AG04449 (cell line): ENCODE results near the gene TSHB.

Source experiments
- CTCF ChIA-PET: fragments of 350-600 bp; formaldehyde crosslinking; extraction: SDS; loops from one replicate; lab custom pipeline; 2021; ENCODE audit warnings: antibody characterized with exemption; lab: Yijun Ruan, JAX
- POLR2A ChIA-PET: fragments of 400-600, 350-600 bp; formaldehyde crosslinking; extraction: SDS; loops from one replicate; lab custom pipeline; 2020; ENCODE audit warnings: antibody characterized with exemption, inconsistent platforms; lab: Yijun Ruan, JAX
- DNase-seq: peaks from one replicate; pipeline ENCODE4 v3.0.0-alpha.2; 2010; ENCODE audit warnings: low read depth, low spot score
- H3K4me3 ChIP-seq: 2 replicates; pipeline ENCODE4 v1.5.1; 2011; ENCODE audit warnings: low read depth, mild to moderate bottlenecking, control low read depth, low read length
- CTCF ChIP-seq: IDR thresholded peaks from one replicate; pipeline ENCODE4 v1.5.1; 2011; ENCODE audit warnings: mild to moderate bottlenecking, moderate library complexity, low read length, control low read depth, inconsistent platforms; ENCODE audit not compliant: insufficient read depth; ENCODE audit errors: missing control alignments

Gene TSHB

GRCh38 chr1:115035652-115036051 is 6.0 kb downstream of the TSHB start:
- DNase-seq, result no peak
- ChIA-PET POLR2A (no interaction called here), CTCF (interaction anchor here (12.0 kb wide), 1 partner anchor 17 kb away, joined by 104 read pairs; no protein-coding TSS in a partner anchor)
- TF ChIP-seq CTCF, result no peak
- no peak overlapping the region for H3K4me3 ChIP-seq

DNA sequence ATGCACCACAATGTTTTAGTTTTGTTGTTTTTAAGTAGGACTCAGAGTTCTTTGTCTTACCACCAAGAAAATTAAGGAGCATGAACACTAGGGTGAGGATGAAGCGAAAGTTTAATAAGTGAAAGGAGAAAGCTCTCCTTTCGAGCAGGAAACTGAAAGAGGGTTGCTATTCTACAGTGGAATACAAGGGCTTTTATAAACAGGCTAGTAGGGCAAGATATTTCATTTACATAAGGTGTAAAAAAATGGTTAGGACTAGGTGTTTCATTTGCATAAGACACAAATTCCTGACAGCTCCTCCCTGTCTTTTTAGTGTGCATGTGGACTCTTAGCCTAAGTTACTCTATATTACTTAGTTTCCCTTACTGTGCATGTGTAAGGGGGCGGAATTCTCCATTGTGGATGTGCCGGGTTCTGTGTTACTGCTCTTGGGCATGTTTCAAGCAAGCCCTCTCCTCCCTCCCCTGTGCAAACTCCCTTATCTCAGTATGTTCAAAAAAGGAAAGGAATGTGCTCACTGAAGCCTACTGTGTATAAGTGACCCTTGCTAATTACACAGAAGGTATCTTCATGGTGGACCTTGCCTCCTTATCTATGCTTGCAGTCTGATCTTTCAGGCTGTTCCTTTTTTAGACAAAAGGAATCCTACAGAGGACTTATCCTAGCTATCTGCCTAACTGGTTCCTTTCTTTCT is 7.3 kb downstream of the TSHB start:
- H3K4me3 ChIP-seq, result no peak overlapping the region
- DNase-seq, result no peak
- CTCF ChIA-PET, result interaction anchor here (12.0 kb wide), 1 partner anchor 16 kb away, joined by 104 read pairs; no protein-coding TSS in a partner anchor
- POLR2A ChIA-PET, result no interaction called here
- no peak for TF ChIP-seq CTCF

- no peak overlapping the region for H3K4me3 ChIP-seq
- TF ChIP-seq CTCF, result no peak
- no peak for DNase-seq
- CTCF ChIA-PET, result interaction anchor here (1.3 to 12.0 kb wide), 2 partner anchors 12 to 94 kb away, joined by 3 to 104 read pairs; no protein-coding TSS in a partner anchor
- POLR2A ChIA-PET, result no interaction called here
Observed at GRCh38 chr1:115040501-115040900, 10.9 kb downstream of the TSHB start.

GRCh38 chr1:115041654-115042053 is 12.0 kb downstream of the TSHB start:
- ChIA-PET POLR2A (no interaction called here), CTCF (interaction anchor here (1.0 to 12.0 kb wide), 5 partner anchors 9 to 62 kb away, joined by 3 to 104 read pairs (median 3); partner anchors contain the start of gene TSHB)

DNA sequence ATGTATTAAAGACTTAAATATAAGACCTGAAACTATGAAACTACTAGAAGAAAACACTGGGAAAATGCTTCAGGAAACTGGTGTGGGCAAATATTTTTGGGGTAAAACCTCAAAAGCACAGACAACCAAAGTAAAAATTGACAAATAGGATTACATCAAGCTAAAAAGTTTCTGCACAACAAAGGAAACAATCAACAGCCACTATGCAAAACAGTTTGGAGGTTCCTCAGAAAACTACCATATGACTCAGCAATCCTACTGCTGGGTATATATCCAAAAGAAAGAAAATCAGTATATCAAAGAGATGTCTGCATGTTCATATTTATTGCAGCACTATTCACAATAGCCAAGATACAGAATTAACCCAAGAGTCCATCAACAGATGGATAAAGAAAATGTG is 17.1 kb downstream of the TSHB start:
- ChIA-PET POLR2A (no interaction called here), CTCF (no interaction called here)
- TF ChIP-seq CTCF, result no peak
- no peak overlapping the region for H3K4me3 ChIP-seq
- no peak for DNase-seq

More at GRCh38 chr1:115041654-115042053, 12.0 kb downstream of the TSHB start:
- TF ChIP-seq CTCF, result no peak
- DNase-seq, result no peak
- no peak overlapping the region for H3K4me3 ChIP-seq

DNA sequence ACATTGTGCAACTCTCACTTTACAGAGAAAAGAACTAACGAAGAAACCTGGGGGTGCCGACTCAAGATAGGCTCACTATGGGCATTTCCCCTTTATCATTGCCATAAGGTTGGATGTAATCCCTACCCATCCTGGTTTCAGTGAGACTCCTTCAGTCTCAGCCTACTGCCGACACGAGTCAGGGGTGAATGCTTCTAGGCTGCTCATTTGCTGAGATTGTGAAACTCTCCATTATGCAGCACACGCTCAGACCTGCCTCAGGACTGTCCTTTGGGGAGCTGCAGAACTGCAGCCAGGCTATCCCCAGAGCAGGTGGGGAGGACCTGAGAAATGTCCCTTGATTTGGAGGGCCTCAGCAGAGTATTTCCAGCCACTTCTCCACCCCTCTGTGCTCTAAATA is 22.2 kb downstream of the TSHB start:
- POLR2A ChIA-PET, result no interaction called here
- no peak overlapping the region for H3K4me3 ChIP-seq
- no peak for DNase-seq
- TF ChIP-seq CTCF, result no peak
- CTCF ChIA-PET, result interaction anchor here (0.7 to 6.8 kb wide), 13 partner anchors 12 to 76 kb away, joined by 3 to 104 read pairs (median 9); no protein-coding TSS in a partner anchor
